KBM-7 (cell line): ENCODE results near the gene PIGS.
A peak's percentile ranks its signal among the peaks of the same experiment; 100 is the strongest.
"Not testable (repeated sequence)": the region's sequence is repeated elsewhere in the genome, so short reads cannot be mapped to it uniquely, and the experiment has no call there.

Source experiments
- DNase-seq: peaks from one replicate; pipeline ENCODE4 v3.0.0-alpha.2; 2015
- in situ Hi-C: fragments of 300-500 bp; cut with MboI; formaldehyde crosslinking; loops from 2 replicates; pipeline ENCODE4 v1.14.3; 2020; ENCODE audit warnings: low sequenced_read_pairs, low pct_unique_long_range_greater_than_20kb, mixed read lengths

The PIGS gene

DNA sequence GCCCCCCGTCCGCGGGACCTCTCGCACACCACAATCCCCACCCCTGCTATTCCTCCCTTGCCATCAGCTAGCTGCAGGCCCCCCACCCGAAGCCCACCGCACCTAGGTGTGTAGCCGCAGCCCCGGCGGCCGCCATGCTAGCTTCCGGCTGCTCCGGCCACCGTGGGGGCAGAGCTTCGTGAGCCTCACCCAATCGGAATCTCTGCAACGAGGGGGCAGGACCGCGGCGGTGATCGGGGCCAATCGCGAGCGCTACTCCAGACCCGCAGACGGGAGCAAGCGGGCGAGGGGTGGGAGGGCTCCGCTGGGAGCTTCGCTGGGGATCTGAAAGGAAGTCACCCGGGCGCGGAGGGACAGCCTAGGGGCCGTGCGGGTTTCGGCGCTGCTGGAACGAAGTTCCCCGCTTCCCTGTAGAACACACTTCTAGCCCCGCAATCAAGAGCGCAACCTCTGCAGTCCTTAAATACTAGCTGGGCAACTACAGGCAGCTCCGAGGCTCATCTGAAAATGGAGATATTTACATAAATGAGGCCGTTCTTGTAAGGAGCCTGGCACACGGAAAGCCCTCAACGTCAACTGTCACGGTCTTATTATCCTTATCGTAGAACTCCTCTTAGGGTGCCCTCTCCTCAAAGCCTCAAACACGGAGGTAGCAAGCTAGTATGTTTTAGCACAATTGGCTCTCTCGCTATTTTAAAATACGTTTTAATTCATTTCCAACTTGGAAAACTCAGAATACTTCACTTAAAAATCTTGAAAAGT lies at the start of gene PIGS:
TSS of gene PIGS (minus strand) at position 164 of the 762 bp plus-strand sequence. CDS start at position 136, 28 bp downstream.
- in situ Hi-C loops = no loop called here

DNA sequence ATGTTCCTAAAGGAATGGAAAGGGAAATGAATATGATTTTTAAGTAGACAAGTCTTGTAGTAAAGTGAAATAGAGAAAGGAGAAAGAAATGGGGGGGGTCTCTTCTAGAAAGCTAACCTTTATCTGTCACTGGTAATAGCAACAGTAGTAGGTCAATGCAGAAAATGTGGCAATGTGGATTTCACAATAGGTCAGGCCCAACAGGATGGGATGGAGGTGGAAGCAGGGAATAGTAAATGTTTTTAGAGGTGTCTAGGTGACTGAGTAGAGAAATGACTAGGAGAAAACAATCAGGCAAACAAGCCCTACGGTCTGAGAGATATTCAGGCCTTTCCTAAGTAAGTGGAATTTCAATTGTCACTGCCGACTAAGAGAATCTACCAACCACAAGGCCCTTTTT lies 48.7 kb upstream of the PIGS start:
- in situ Hi-C loops = no loop called here
- DNase-seq = no peak

More for the DNA sequence above, at the start of gene PIGS:
- DNase-seq = peak; percentile 94

DNA sequence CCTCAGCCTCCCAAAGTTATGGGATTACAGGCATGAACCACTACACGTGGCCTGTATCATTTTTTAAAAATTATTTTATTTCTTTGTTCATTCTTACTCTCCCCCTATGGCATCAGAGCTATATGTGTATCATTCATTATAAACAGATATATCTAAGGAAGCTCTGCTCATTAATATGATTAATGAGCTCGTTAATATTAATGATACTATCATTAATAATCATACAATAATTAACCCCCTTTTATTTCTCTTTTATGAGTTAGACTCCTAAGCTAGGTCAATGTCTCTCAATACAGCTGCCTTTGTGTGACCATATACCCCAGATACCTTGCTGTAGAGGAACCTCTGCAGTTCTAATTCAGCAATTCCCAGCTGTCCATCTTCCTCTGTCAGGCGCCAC lies 47.1 kb upstream of the PIGS start:
- no peak for DNase-seq
- in situ Hi-C loops = no loop called here

DNA sequence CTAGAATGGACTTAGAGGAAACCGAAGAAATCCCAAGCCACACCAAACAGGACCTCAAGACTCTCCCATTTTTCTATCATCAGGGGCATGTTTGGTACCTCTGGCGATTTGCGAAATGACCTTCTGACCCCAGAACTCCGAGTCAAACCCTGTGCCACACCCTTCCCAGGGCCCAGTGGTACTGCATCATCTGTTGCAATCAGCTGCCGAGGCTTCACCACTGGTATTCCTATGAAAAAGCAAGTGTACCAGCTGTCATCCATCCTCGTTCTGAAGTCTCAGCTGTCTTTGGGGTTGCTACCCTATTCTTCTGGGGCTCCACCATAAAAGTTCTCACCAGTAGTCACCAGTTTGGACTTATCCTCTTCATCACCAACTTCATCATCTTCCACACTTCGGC lies 45.0 kb upstream of the PIGS start:
- in situ Hi-C loops = no loop called here
- no peak for DNase-seq

DNA sequence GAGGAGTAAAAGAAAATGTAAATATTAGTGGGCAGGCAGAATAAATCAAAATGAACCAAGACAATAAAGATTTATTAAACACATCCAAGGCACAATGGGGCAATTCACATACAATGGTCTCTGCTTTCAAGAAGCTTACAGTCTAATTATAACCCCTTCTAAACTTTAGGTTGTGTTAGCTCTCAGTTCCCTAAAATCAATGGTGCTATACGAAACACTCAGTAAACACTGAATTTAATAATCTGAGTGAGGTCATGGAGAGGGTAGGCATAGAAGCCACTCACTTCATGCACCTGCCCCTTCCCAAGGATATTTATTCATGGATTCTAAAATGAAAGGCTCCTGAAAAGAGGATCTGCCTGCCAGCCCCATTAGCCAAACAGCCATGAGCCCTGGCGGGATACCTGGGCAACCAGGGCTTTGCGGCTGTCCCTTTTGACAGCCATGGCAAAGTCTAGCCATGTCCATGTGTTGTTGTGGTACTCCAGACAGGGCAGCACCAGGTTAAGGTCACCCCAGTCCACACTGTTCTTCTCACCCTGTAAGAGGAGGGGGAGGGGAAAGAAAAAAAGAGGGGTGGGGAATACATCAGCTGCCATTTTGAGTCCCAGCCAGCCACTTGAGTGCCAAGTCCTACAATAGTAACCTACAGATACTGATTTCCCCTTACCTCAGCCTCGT lies 44.1 kb upstream of the PIGS start:
- DNase-seq = no peak
- in situ Hi-C loops = no loop called here

DNA sequence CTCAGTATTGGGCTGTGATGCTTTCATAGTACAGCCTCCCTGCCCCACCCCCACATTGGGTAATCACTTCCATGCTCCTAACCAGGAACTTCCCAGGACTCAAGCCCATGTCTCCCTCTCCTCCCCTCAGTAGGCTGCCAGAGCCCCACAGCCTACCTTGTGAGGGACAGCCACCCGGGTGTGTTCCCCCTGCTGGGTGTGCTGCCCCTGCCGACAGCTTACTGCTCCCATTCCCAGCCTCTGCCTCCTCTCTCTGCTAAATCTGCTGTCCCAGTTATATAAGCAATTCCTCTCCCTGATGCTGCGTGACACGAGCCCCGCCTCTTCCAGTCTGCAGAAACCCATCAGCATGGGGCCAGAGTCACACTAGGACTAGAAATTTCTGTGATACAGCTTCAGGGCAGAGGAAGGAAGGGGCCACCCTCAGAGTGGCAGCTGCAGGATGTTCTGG lies 42.6 kb upstream of the PIGS start, which contains the start of gene RSKR:
TSS of gene RSKR (minus strand) at position 255 of the 451 bp plus-strand sequence. CDS start at position 231, 24 bp downstream.
- DNase-seq = no peak
- in situ Hi-C loops = no loop called here

DNA sequence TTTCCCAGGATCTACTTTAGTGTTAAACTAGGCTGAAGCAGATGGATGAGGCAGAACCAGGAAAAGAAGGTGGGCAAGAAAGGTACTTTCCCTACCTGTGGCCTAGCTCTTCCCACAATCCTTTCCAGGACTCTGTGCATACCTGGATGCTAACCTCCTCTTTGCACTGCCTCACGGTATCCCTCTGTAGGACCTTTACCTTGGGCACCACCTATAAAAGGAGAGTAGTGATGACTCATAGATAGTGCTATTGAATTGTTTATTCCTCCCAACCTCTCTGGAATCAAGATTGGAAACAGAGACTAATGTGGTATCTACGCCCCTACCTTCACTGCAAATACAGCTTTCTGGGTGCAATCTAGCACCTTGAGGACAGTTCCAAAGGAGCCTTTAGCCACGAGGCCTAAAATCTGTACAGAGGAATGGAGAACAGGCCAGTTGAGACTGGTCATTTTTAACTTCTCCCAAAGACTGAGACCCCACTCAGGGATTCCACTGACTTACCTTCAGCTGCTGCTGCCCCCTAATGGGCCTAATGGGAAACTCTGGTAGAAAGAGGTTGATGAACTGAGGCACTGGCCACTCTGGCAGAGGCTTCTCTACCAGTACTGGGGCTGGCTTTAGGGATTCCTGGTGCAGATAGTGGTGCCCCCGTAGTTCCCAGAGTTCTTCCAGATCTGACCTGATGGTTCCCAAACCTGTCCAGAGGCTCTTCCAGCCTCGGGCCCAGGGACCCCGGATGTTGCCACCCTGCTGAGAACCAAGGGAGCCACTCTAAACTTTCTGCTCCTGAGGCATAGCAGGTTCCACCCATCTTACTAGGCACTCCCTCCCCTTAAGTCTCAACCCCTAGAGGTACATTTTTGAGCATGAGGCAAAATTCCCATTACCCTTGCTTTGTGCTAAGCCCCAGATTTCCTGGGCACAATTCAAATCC lies 41.9 kb upstream of the PIGS start:
- peak; percentile 32 for DNase-seq
- in situ Hi-C loops = no loop called here

DNA sequence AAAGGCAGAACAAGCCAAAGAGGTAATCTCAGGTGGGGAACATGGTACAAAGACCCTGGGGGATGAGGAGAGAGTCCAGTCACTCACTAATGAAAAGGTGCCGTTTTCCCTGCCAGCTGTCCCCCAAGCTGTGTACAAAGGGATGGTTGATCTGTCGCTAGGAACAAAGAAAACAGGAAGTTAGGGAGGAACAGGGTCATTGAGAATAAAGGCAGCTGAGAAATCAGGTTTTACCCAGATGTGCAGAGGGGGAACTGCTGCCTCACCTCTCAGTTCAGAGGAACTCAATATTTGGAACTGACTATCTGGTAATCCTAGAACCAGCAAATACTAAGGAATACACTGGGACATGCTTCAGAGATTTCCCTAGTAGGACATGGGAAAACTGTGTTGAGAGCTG lies 41.2 kb upstream of the PIGS start:
- in situ Hi-C loops = no loop called here
- DNase-seq = peak; percentile 45

DNA sequence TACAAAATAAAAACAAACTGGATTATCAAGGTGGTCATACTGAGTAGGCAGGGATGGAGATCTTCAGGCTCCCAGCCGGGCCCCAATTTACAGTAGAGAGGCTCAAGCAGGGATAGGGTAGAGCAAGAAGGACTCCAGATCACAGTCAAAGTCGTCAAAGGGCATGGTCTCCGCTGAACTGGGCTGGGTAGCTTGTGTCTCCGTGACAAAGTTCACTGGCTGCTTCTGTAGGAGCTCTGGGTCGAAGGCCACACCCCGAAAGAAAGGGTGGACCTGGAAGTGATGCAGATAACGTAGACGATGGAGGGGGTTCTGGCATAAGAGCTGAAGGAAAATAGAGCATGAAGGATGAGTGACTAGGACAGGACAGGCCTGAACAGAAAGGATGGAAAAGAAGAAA lies 39.1 kb upstream of the PIGS start:
- in situ Hi-C loops = no loop called here
- DNase-seq = no peak

DNA sequence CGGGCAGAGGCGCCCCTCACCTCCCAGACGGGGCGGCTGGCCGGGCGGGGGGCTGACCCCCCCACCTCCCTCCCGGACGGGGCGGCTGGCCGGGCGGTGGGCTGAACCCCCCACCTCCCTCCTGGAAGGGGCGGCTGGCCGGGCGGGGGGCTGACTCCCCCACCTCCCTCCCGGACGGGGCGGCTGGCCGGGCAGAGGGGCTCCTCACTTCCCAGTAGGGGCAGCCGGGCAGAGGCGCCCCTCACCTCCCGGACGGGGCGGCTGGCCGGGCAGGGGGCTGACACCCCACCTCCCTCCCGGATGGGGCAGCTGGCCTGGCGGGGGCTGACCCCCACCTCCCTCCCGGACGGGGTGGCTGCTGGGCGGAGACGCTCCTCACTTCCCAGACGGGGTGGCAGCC lies 32.7 kb upstream of the PIGS start:
- DNase-seq, in situ Hi-C loops: not testable (repeated sequence)

DNA sequence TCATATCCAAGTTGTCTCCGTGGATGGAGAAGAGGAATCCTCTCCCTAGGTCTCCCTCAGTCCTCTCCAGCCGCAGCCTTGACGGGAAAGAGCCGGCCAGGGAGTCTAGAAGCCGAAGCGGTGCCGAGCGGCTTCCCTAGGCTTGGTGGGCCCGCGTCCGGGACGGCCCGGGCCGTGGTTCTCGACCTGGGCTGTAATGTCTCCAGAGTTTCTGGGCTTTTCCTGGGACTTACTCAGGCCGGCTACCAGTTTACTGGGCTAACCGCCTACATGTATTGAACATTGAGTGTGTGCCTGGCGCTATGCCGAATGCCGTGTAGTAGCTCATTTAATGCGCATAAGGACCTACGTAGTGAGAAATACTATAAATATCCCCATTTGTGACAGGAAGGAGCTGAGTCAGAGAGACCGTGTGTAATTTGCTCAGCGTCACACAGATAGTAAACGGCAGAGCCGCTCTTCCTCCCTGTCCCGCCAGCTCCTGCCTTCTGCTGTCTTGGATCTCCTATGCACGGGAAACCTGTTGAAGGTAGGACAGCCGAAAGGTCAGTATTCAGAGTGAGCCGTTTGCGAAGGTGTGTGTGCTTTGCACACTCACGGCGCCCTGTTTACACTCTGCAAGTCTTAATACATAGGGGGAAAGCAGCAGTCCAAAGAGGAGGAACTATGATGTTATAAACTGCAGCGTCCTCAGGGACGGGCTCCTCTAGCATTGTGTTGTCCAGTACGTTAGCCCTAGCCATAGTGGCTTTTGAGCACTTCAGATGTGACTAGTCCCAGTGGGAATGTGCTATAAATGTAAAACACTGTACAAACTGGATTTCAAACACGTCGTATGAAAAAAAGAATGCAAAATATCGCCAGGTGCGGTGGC lies 28.2 kb upstream of the PIGS start:
- in situ Hi-C loops = no loop called here
- DNase-seq = peak; percentile 73

DNA sequence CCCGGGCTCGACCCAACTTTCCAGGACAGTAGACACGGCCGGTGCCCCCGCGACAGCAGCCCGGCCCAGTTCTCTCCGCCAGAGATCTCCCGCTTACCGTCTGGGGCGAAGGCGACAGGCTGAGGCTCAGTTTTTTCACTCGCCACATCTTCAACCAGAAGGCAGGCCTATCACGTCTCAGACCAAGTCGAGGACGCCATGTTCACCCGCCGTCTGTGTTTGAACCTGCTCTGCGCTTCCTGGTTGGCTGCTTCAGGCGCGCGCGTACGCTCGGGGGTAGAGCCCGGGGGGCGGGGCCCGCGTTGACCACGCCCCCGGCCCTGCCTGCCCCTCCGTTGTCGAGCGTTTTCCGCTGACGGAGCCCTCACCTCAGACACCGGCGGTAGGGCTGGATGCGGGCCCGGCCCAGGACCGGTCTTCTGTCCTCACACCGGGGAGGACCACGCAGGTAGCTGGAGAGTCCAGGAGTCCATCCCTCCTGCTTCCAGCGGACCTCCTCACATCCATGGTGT lies 27.5 kb upstream of the PIGS start, which contains the start of gene SPAG5:
TSS of gene SPAG5 (minus strand) at position 227 of the 512 bp plus-strand sequence. CDS start at position 148, 79 bp downstream.
- in situ Hi-C loops = no loop called here
- peak; percentile 98 for DNase-seq

DNA sequence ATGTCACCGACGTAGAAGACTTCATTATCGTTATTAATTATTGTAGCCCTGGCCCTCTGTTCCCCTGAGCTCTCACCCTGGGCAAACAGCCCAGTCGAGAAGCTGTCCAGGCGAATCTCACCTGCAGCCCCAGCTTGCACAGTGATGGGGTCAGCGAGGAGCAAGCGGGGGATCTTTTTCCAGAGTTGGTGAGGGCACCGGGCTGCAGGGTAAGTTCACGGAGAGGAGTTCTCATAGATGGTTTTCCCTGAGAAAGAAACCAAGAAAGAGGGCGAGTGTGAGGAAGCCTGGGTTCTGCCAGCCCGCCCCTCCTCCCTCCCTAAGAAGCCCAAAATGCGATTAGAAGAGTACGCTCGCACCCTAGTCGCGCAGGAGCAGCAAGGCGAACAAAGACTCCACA lies 27.1 kb upstream of the PIGS start:
- in situ Hi-C loops = no loop called here
- no peak for DNase-seq

DNA sequence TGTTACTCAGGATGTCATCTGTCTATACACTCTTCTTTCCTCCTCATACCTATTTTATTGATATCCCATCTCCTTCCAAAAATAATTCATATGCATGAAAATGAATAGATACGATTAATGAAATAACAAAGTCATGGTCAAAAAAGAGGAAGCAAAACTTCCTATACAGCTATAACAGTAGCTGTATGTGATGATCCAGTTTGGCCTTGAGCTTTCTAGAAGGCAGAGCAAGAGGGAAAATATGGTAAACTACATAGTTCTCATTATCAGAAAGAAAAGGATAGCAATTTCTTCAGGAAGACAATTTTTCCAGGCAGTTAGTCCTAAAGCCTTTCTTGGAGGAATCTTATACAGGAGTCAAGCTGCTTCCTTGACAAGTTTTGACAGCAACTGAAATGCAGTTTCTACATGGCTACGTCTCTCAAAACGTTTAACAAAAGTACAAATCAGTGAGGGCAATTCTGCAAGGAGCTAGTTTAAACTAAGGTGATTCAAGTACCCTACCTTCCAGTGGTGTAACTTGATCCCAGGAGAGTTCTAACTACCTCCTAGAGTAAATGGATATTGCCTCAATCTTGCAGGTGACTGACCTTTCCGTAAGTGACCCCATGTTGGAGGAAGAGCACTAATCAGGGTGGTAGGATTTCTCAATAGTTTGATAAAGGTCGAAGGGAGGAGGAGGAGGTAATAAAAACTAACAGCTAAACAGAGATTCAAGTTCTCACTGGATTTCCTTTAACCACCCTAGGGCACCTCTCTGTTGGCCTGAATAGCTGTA lies 26.5 kb upstream of the PIGS start:
- peak; percentile 26 for DNase-seq

DNA sequence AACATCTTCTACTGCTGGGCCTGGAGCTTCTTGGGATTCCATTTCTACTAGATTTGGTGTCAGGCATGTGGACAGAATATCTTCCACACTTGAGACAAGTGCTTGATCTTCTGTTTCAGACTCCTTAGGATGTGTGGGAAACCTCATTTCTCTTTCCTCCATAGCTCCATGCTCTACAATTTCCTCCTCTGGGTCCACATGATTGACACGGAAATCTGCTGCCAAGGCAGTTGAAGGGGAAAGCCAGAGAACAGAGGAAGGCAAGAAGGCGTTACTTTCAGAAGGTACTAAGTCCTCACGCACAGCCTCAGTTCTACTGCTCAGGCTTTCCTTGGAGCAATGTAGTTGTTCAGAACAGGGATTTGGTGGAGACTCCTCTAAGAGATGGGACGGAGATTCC lies 20.9 kb upstream of the PIGS start:
- no peak for DNase-seq
- in situ Hi-C loops = no loop called here

More for the DNA sequence above, 26.5 kb upstream of the PIGS start:
- in situ Hi-C loops = no loop called here

DNA sequence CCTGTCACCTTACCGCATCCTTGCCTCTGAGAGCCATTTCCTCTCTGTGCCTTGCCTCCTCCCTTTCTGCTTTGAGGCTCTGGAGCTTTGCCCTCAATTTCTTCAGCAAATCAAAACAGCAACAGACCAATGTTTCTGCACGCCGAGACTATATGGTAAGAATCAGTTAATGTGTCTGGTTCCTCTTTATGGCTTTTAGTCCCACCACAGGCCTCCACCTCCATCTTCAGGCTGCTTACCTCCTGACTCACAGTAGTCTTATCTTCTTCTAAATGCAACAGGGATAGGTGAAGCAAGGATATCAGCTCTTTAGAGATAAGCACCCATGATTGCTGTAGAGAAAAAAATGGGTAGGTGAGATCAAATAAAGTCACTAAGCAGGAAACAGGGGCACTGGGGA lies 14.5 kb upstream of the PIGS start:
- peak; percentile 23 for DNase-seq
- in situ Hi-C loops = no loop called here

DNA sequence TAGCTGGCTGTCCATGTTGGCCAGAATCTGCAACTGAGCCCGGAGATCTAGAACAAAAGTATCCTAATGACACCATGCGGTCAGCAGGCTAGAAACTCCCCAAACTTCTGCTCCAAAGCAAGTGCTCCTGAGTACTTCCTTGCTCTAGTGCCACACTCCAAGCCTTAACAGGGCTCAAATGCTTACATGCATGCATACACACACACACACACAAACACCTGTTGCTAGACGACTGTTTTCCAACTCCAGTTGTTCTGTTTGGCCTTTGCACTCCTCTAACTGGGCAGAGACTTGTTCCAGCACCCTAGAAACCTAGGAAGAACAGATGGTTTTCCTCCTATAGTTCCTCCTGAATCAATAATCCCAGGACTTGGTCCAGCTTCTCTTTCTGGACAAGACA lies 13.1 kb upstream of the PIGS start:
- DNase-seq = no peak
- in situ Hi-C loops = no loop called here

DNA sequence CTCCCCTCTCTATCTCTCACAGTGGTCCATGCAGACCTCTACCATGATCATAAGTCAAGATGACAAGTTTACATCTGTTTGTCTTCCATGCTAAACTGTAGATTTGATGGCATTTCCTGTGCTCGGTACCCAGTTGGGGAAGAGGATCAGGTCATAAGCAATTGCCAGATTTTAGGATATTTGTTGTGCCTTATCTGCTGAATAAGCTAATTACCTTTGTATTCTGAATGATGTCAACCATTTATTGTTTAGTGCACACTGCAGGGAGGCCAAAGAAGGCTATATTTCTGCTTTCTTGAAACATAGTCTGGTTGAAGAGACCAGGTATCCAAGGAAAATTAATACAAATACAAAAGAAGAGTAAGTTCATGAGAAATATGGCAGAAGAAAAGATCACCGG lies 11.2 kb upstream of the PIGS start:
- DNase-seq = no peak
- in situ Hi-C loops = no loop called here
